OCI-LY7 (cell line): ENCODE data around the gene KIF26A. TPM values are rescaled to one million over a fixed set of nuclear protein-coding genes. Genes with fewer than 3 reads are reported as not detected.

Source experiments
- BruUV-seq: library from RNA; stranded (reverse); fragments of 400-500 nt; replicated peaks from 2 replicates; lab custom pipeline; 2021; lab: Mats Ljungman, UMichigan
- CTCF ChIA-PET: fragments of 300-600 bp; sonication (Branson Sonifier 250); formaldehyde crosslinking; loops from one replicate; lab custom pipeline; 2022; ENCODE audit warnings: antibody characterized with exemption; ENCODE audit not compliant: unreplicated experiment; lab: Charles Lee
- POLR2A ChIA-PET: fragments of 300-600 bp; sonication (Branson Sonifier 250); formaldehyde crosslinking; loops from one replicate; lab custom pipeline; 2022; ENCODE audit warnings: antibody characterized with exemption; lab: Charles Lee
- DNase-seq: peaks from one replicate; pipeline ENCODE4 v3.0.0-alpha.2; 2015; ENCODE audit warnings: low spot score
- H2AFZ ChIP-seq: fragments of 200-600 bp; sonication (generic), shearing (Covaris generic); 2 replicates; pipeline ENCODE4 v1.6.1; 2014; ENCODE audit warnings: mild to moderate bottlenecking, antibody characterized with exemption, low read length, moderate library complexity
- H3K27ac ChIP-seq: fragments of 200-600 bp; sonication (generic); 2 replicates; pipeline ENCODE4 v1.5.1; 2014; ENCODE audit warnings: mixed run types, low read depth, mild to moderate bottlenecking, moderate library complexity, low read length, inconsistent platforms; ENCODE audit not compliant: poor library complexity, severe bottlenecking
- H3K36me3 ChIP-seq: fragments of 200-600 bp; sonication (generic); 2 replicates; pipeline ENCODE4 v1.6.1; 2014; ENCODE audit warnings: mild to moderate bottlenecking, antibody characterized with exemption, low read length, moderate library complexity, mixed read lengths; ENCODE audit not compliant: insufficient read depth
- H3K4me1 ChIP-seq: fragments of 200-600 bp; sonication (generic); 2 replicates; pipeline ENCODE4 v1.5.1; 2014; ENCODE audit warnings: mild to moderate bottlenecking, low read length; ENCODE audit not compliant: insufficient read depth, poor library complexity, severe bottlenecking
- H3K4me2 ChIP-seq: fragments of 200-600 bp; sonication (generic); 2 replicates; pipeline ENCODE4 v1.6.1; 2014; ENCODE audit warnings: mild to moderate bottlenecking, low read length
- H3K4me3 ChIP-seq: fragments of 200-600 bp; sonication (generic); 2 replicates; pipeline ENCODE4 v1.5.1; 2014; ENCODE audit warnings: mild to moderate bottlenecking, low read depth, low read length; ENCODE audit not compliant: poor library complexity, severe bottlenecking
- H3K79me2 ChIP-seq: fragments of 200-600 bp; sonication (generic); 2 replicates; pipeline ENCODE4 v1.6.1; 2016; ENCODE audit warnings: low read depth, mild to moderate bottlenecking, low read length, moderate library complexity, mixed read lengths; ENCODE audit not compliant: insufficient read depth
- H3K9me2 ChIP-seq: fragments of 200-600 bp; sonication (generic); 2 replicates; pipeline ENCODE4 v1.6.1; 2016; ENCODE audit warnings: mild to moderate bottlenecking, low read length, mixed read lengths; ENCODE audit not compliant: insufficient read depth
- H3K9me3 ChIP-seq: fragments of 200-600 bp; sonication (generic); 2 replicates; pipeline ENCODE4 v1.6.1; 2014; ENCODE audit warnings: mild to moderate bottlenecking, mixed run types, low read length, mixed read lengths
- H4K20me1 ChIP-seq: fragments of 200-600 bp; sonication (generic); 2 replicates; pipeline ENCODE4 v1.6.1; 2014; ENCODE audit warnings: mild to moderate bottlenecking, antibody characterized with exemption, low read length, moderate library complexity, mixed read lengths; ENCODE audit not compliant: insufficient read depth
- CTCF ChIP-seq: fragments of 200-600 bp; sonication (generic); conservative IDR thresholded peaks from 2 replicates; pipeline ENCODE4 v1.5.1; 2014; ENCODE audit warnings: mild to moderate bottlenecking, antibody characterized with exemption, low read length, moderate library complexity, mixed read lengths
- EZH2phosphoT487 ChIP-seq: fragments of 200-600 bp; sonication (generic); IDR thresholded peaks from 2 replicates; pipeline ENCODE4 v1.6.1; 2018; ENCODE audit warnings: low read depth, borderline replicate concordance, mild to moderate bottlenecking, mixed run types, antibody characterized with exemption, low read length, moderate library complexity, mixed read lengths
- intact Hi-C: fragments of 100-400 bp; cut with micrococcal nuclease; formaldehyde crosslinking; loops from one replicate; pipeline ENCODE4 v1.10.0; 2022; ENCODE audit not compliant: unreplicated experiment
- total RNA-seq, 2 experiments: library from RNA; depleted of rRNA in 1 of 2; stranded (reverse); fragments of >200 nt in 1 of 2; shearing (Covaris generic) in 1 of 2; gene quantifications; 2 replicates each; pipeline ENCODE4 v1.2.3, GENCODE V29; 2014 to 2022

KIF26A gene
- total RNA-seq, 2 experiments from 2014 or later: not detected

- ChIA-PET CTCF (no interaction called here), POLR2A (no interaction called here)
- Histone ChIP-seq H3K4me3 (no peak overlapping the region), H4K20me1 (no peaks in the 10 kb centered on the region), H3K4me2 (no peak overlapping the region), H3K27ac (no peak overlapping the region), H3K4me1 (no peaks in the 10 kb centered on the region), H2AFZ (no peak overlapping the region), H3K36me3 (no peaks in the 10 kb centered on the region), H3K9me3 (no peaks in the 10 kb centered on the region), H3K9me2 (no peaks in the 10 kb centered on the region), H3K79me2 (no peaks in the 10 kb centered on the region)
- no peak for TF ChIP-seq EZH2phosphoT487
- no peak for TF ChIP-seq CTCF
- BruUV-seq: no TSS peak
- no peak for DNase-seq
- intact Hi-C loops: no loop called here
Measured at GRCh38 chr14:104103061-104103445, 35.3 kb upstream of the KIF26A start.

- Histone ChIP-seq H3K9me3 (no peaks in the 10 kb centered on the region), H2AFZ (no peak overlapping the region), H4K20me1 (no peaks in the 10 kb centered on the region), H3K4me2 (no peak overlapping the region), H3K9me2 (no peaks in the 10 kb centered on the region), H3K36me3 (no peaks in the 10 kb centered on the region), H3K4me1 (no peaks in the 10 kb centered on the region), H3K79me2 (no peaks in the 10 kb centered on the region), H3K4me3 (no peak overlapping the region), H3K27ac (no peak overlapping the region)
- CTCF ChIA-PET: no interaction called here
- intact Hi-C loops: no loop called here
- no TSS peak for BruUV-seq
- POLR2A ChIA-PET: no interaction called here
- no peak for TF ChIP-seq EZH2phosphoT487
- TF ChIP-seq CTCF: no peak
- DNase-seq: no peak
Measured at GRCh38 chr14:104103446-104104075, 34.8 kb upstream of the KIF26A start.

- TF ChIP-seq EZH2phosphoT487 (no peak), CTCF (no peak)
- H3K4me1 ChIP-seq: no peaks in the 10 kb centered on the region
- no peaks in the 10 kb centered on the region for H3K79me2 ChIP-seq
- no peaks in the 10 kb centered on the region for H4K20me1 ChIP-seq
- H2AFZ ChIP-seq: no peak overlapping the region
- no peaks in the 10 kb centered on the region for H3K36me3 ChIP-seq
- no peak overlapping the region for H3K4me2 ChIP-seq
- no peak overlapping the region for H3K27ac ChIP-seq
- intact Hi-C loops: no loop called here
- POLR2A ChIA-PET: no interaction called here
- H3K9me3 ChIP-seq: no peaks in the 10 kb centered on the region
- DNase-seq: no peak
- CTCF ChIA-PET: no interaction called here
- H3K9me2 ChIP-seq: no peaks in the 10 kb centered on the region
- no peak overlapping the region for H3K4me3 ChIP-seq
- no TSS peak for BruUV-seq
Measured at GRCh38 chr14:104104076-104104901, 34.1 kb upstream of the KIF26A start.
